Eye (tissue), 1 donor: ENCODE data around the gene TFF2.

Experiments used
- DNase-seq: peaks from one replicate; pipeline ENCODE4 v3.0.0-alpha.2; 2015

The TFF2 gene

DNA sequence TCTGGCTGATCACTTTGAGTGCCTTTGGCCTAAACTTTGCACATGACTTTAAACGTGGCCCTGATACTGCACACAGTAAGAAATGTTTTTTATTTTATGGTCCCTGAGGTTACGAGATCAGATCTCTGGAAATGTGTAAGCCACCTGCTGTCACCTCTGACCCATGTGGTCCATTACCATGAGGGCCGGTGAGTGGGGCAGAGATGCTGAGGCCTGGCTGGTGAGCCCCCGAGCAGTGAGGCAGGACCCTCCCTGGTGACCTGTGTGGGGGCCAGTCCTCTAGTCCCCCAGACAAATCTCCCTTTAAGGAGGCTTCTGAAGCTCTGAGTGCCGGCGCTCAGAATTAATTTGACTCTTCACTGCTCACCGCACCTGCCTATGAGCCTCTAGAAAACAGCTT is 48.0 kb downstream of the TFF2 start:
- DNase-seq: peak; percentile 40

DNA sequence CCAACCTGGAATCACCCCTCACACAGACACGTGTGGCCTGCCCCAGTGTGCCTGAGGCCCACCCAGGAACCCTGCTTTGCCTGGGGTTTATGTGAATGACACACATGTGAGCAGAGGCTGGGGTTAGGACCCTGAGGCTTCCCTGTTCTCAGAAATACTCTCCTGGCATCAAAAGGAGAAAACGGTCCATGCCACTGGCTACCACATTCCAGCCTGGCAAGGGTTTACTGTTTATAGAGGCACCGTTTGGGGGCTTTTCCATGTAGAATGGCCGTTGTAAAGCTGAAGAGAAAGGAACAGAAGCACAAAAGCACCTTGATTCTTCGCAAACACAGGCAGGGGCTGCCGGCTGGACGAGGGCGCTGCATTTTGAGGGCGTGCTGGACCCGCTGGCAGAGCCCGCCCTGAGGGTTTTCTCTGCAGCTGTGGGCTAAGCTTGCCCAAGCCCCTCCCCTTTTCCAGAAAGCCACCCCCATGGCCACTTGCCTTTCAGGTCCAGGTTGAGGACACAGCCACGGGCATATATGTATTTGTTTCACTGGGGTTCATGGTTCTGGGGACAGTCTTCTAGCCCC is 48.6 kb downstream of the TFF2 start:
- DNase-seq: no peak

DNA sequence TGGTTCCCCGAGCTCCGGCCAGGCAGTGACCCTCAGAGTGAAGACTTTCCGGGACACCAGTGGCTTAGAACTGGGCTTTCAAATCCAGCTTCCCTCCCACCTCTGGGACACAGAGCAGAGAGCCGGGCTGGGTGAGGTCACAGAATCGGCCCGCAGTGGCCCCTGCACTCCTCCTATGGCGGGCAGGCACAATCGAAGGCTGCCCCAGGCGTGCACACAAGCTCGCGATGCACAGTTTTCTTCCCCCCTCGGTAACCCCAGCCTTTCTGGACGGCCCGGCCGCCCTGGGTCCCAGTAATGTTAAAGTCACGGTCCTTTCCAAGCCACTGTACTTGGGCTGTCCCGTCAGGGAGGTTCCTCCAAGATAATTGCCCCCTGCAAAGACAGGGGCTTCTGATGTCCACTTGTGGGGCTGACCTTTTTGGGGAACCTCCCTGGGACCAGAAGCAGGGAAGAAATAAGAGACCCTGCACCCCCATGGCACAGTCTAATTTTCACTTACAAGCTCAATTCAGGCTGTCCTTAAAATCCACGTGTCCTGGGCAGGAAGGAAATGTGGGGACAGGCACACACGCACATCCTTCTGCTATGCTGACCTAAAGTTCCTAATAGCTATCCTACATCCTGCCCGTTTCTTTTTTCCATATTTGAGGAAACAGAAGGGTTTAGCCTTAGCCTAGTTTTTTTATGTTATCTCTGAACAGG is 49.3 kb downstream of the TFF2 start:
- no peak for DNase-seq

DNA sequence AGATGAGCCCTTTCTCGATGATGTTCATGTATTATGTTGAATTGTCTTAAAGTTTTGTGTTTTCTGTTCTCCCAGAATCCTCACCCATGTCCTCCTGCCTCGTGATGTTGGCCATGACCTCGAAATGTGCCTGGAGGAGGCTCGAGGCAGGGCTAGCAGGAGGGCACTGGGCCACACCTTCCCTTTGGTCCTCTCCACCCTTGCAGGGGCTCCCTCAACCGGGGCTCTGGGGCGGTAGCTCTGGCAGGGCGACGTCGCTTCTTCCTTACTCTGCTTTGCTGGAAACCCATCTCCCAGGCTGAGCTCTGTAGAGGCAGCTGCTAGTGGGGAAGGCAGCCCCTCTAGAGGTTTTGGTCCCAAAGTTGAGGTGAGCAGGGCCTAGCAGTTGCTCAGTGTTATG is 49.8 kb downstream of the TFF2 start:
- DNase-seq: no peak

DNA sequence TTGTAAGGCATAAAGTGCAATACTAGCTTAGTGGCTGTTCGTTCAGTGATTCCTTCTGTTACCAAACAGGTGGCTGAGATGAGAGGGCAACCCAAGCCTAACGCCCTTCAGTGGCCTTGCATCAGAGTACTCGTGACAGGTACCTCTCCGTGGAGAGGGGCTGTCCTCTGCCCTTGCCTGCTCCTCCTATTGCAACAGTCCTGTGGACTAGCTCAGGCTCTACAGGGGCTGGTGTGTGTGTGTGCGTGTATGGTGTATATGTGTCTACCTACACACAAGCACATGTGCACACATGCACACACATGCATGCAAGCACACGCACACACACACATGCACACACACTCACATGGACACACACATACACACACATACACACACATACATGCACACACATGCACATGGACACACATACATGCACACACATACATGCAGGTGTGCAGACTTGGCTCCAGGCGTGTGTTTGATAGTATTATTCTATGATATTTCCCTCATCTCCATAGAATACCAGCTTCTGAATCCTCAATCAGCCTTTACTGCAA is 50.7 kb downstream of the TFF2 start:
- DNase-seq: no peak

DNA sequence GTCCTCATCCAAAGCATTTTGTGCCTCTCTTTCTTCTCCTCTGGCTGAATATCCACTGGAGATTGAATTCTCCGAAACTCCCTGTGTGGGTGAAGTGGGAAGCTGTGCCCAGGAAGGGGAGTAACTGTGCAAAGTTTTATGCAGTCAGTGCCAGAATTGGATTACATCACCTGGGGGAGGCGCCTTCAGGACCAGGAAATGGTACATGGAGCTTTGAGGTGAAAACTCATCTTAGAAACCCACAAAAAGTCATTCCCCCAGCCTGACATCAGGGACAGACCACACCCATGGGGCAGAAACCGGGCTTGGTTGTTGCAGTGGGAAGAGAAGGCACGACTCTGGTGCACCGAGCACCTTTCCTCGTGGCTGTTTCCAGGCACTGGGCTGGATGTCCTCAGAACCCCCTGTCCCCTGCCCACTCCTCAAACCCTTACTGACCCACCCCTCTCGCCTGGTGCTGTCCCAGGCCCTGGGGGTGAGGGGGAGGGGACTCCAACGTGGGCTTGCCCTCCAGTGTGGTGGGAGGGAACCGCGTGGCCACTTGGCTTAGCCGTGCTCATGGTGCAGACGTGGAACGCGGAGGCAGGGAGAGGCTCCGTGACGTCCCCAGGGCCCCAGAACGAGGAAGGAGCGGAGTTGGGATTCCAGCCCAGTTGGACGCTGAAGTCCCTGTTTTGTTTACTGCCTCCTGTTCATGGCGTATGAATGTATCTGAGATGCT is 51.3 kb downstream of the TFF2 start:
- no peak for DNase-seq

DNA sequence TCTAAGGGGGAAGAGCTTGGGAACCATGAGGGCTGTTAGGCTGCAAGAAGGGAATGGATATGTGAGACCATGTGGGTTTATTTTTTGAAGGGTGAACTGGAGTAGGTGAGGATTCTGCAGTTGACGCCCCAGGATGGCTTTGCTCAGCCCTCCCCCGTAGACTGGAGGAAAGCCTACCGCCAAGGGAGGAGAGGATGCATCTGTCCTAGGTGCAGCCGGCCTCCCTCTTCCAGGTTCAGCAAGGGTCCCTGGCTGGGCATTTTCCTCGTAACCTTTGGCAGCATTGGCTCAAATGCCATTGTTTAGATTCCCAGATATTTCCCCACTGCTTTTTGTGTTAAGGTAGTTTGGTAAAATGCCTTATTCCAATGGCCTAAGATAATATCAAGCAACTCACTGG is 52.1 kb downstream of the TFF2 start:
- DNase-seq: no peak

DNA sequence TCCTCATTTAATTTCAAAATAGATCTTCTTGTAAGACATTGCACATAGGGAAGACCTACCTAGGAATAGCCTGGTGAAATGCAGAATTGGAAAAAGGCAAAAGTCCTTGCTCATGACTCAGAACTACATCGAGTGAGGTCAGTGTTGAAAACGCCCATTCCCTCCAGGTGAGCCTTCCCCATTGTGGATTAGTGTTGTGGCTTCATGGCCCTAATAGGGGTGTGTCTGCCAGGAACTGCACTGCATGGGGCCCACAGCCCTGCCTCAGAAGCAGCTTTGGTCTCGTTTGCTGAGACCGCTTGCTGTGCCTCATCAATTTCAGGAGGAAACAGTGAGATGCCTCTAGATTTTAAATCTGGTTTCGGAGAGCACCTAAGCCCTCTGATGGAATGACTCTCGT is 52.6 kb downstream of the TFF2 start:
- DNase-seq: no peak

DNA sequence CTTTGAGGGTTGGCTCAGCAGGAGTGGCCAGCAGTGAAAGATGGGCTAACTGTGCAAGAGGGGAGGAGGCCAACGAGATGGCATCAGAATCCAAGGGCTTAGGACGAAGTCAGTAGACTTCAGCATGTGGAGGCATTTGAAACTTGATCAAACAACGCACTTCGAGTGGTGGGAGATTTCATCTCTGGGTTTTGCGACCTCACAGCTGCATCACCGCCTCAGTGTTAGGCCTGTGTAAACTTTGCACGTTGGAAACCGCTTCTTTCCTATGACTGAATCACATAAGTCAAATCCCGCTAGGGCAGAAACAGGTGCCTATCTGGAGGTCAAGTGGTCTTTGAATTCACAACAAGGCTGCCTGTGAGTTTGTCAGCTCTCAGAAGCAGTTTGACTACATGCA is 53.4 kb downstream of the TFF2 start:
- no peak for DNase-seq

DNA sequence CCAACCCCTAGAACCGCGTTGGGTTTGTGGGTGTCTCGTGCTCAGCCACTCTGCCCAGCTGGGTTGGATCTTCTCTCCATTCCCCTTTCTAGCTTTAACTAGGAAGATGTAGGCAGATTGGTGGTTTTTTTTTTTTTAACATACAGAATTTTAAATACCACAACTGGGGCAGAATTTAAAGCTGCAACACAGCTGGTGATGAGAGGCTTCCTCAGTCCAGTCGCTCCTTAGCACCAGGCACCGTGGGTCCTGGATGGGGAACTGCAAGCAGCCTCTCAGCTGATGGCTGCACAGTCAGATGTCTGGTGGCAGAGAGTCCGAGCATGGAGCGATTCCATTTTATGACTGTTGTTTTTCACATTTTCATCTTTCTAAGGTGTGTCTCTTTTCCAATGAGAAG is 54.3 kb downstream of the TFF2 start:
- DNase-seq: no peak
